Daoy (cell line): ENCODE measurements around the gene SRSF8. TPM values are rescaled to one million over a fixed set of nuclear protein-coding genes. Genes with fewer than 3 reads are reported as not detected.

Source experiments
- DNase-seq: peaks from one replicate; pipeline ENCODE4 v3.0.0-alpha.2; 2015; ENCODE audit warnings: low read depth
- total RNA-seq: library from RNA; depleted of rRNA; stranded (reverse); fragments of >200 nt; shearing (Covaris generic); gene quantifications from 2 replicates; pipeline ENCODE4 v1.2.3, GENCODE V29; 2014

The SRSF8 gene
- total RNA-seq, 1 experiment from 2014 or later: 11.1 TPM

DNA sequence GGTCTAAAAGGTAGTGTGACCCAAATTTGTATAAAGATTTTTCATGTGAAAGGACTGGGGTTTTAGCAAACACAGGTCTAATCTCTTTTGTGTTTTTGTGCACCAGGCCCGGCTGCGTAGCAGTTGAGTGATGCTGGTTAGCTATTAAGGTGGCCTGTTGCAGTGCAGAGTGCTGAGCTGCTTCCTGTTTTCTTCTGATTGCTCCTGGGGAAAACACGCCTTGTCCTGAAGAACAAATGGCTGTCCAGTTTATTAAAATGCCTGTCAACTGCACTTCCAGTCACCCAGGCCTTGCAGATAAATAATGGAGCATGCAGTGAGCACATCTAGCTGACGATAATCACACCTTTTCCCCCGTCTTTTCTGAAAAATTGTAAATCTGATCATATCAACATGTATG is 1.8 kb downstream of the SRSF8 start:
- DNase-seq: peak; percentile 85

DNA sequence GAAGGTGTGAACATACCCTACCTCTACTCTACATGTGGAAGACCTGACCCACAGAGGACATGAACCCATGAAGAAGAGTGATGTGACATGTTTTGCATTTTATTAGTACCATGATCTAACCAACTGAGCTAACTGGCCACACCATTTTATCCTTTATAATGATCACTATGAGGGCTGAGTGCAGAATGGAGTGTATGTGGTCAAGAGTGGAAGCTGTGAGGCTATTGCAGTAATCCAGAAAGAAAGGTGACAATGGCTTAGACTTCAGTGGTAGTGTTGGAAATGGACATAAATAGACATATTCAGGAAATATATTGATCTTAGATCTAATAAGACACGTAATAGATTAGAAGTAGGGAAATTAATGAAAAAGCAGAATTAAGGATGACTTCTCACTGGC is 3.8 kb downstream of the SRSF8 start:
- DNase-seq: no peak

DNA sequence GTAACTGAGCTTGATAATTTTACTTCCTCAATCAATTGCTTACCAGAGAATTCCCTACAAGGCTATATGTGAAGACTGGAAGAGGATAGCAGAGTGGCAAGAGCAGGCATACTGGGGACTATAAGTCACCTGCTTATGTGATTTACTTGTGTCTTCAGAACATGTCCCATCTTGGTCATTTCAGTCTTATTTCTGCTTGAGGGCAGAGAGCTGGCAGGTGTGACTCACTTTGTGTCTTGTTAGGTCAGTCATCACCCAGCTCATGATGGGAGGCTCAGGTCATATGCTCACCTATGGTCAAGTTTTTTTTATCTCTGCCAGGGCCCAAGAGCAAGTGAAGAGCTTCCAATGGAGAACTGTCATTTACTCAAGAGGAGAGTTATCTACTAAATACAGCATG is 6.2 kb downstream of the SRSF8 start:
- DNase-seq: no peak

DNA sequence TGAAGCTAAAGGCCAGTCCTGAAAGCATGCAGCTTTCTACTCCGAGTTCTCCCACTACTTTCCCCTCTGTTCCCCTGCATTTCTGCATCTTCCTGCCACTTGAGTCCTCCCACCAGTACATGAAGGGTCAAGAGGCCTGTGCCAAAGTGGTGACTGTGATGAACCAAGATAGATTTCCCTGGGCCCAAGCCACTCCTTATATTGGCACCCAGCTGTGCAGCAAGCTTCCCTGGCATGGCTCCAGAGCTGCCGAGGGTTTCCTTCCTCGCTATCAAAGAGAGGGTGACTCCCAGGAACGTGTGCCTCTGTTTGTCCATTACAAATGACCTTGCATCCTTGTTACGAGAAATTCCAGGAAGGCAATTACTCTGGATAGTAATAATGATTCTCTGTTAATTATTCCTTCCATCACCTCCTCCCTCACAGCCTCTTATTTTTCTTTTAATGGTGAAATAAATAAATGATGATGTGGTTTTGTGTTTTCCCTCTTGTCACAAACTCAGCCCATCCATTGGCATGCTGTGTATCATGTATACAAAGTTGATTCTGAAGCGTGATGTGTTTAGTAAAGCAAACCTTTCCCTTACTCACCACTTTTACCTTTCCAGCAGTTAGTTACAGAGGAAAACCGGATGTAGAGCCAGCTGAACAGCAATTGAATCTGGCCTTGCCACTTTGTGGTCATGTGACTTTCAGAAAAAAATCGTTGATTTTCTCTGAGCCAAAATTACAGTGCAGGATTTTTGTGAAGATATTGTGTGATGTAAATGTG is 8.3 kb downstream of the SRSF8 start:
- DNase-seq: peak; percentile 41

DNA sequence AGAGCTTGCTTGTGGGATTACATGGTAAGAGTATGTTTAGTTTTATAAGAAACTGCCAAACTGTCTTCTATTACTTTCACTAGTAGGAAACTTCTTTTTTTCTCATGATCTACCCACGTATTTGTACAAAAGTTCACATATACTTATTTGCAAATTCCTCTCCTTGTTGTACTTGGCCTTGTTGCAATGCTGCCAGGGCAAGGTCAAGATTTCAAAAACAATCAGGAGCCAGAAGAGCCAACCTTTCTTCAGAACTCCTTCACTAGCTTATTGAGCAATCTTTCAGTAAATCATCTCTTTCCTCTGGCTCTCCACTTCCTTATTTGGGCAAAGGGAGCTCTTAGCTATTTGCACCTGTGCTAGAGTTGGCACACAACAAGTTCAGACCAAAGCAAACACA is 9.7 kb downstream of the SRSF8 start:
- DNase-seq: no peak

DNA sequence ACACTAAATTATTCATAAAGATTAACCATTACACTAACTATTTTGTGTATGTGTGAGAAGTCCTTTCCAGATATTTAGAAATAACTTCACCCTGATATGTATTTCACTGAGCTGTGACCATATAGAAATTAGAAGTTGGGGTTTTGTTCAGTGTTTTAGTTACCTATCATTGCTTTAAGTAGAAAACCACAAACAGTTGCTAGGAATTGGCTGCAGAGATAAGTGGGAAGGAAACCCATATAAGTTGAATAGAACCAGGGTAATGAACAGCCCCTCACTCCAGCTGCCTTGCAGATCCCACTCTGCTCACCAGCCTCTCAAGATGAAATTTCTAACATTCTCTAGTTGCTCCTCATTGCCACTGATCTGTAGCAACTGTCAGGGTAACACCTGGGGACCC is 10.3 kb downstream of the SRSF8 start:
- no peak for DNase-seq

DNA sequence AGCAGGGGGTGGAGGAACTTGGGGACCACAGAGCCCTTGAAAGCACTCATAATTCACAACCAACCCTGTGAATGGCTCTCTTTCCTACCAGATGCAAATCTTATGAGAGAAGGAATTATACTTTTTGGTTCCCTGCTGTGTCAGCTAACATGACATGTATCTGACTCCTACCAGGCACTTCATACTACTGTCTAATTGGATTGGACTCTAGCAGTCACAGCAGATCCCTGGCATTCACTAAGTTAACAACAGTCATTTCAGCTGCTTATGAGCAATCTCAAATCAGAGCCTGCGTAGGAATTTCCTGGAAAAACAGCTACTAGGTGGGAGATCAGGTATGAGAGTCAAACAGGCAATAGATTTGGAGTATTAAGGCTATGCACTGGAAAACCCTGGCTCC is 11.8 kb downstream of the SRSF8 start:
- no peak for DNase-seq

DNA sequence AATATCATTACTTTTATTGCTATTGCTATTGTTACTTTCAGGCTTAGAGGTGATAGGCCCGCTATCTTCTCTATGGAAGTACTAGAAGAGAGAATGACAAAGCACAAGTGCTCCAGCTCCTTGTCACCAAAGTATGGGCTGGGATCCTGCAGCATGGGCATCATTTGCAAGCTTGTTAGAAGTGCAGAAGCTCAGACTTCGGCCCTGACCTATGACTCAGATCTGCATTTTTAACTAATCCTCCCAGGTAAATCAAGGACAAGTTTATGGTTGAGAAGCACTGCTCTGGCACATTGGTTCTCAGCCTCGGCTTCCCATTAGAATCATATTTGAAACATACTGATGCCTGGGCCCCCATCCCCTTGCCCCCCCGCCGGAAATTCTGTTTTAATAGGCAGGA is 14.3 kb downstream of the SRSF8 start:
- DNase-seq: no peak

DNA sequence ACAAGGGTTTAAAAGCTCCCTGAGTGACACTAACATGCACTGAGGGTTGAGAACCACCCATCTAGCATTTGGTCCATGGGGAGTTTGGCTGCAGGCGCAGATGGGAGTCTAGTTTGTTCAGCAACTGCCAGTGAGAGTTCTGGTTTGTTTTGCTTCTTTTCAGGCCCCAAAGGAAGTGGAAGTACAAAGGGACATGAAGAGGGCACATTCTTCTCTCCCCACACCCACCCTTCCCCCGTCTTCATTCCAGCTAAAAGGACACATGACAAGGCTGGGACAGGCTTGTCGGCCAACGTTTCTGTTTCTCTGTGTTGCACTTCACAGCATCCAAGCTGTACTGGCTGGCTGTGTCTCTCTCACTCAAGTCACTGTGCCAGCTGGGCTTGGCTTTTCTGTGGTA is 14.7 kb downstream of the SRSF8 start:
- no peak for DNase-seq

DNA sequence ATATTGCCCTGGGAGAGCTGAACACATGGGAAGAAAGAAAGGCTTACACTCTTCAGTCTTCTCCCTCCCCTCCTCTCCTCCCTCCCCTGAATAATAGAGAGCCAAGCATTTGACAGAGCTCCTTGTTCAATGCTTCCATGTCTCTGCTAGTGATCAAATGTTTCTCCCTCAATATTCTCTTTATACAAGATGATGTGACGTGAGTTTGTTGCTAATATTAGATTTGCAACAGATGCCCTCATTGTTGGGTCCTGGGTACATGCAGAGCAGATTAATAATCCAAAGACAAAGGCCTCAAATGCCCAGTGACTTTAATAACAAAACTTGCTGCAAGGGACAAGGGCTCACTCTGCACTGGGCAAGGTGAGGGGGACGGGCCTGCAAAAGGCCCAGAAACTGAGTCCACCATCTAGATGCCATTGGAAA is 15.9 kb downstream of the SRSF8 start:
- DNase-seq: no peak

DNA sequence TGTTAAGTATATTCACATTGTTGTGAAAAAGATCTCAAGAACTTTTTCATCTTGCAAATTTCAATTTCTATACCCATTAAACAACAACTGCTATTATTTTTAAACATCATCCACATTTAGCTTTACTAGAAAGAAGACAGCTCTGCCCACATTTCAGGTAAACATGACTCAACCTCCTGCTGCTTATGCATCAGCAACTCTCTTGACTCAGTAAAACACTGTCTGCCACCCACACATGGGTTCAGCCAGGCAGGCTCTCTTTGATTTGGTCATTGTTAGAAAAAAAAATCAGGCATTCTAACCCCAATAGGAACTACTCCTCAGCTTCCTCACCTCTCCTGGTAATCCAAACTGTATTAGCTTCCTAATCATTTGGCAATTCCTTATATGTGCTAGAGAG is 17.8 kb downstream of the SRSF8 start:
- DNase-seq: peak; percentile 42

DNA sequence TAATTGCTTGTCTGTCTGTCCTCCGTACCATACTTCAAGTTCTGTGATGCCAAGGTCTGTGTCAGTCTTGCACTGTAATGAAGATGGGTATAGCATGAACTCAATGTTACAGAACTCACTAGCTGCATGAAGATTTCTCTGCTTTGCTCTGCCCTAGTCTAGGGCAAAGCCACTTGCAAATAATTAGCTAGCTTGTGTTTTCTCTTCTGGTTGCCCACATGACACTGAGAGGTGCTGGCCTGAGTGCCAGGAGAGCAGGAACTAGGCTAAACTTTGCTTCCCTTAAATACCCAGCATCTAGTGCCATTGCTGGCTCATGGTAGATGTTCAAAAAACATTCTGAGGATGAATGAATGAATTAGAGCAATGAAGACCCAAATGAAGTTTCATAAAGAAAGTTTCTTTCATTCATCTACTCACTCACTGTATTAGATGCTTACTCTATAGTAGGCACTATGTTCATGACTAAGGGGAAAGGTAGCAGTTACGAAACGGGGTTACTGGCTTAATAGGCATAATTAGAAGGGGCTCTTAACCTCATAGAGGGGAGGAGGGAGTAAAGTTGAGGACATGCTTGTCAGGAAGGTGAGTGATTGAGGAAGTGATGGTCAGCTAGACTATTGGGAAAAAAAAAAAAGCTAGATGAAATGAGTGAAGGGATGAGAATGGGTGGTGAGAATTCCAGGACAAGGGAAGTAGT is 18.5 kb downstream of the SRSF8 start:
- no peak for DNase-seq

DNA sequence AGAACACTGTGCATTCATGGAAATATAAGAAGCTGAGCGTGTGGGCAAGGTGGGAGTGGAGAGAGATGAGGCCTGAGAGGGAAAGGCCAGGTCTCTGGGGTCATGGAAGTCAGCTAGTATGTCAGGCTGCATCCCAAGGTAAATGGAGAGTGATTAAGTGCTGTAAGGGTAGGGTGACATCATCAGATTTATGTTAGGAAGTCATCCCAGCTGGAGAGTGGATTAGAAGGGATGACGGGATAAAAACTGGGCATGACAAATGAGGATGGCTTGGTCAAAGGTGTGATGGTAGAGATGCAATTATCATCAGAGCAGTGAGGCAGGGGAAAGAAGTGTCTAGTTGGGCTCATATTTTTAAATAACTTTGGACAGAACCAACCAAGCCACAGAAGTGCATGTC is 19.4 kb downstream of the SRSF8 start:
- no peak for DNase-seq

DNA sequence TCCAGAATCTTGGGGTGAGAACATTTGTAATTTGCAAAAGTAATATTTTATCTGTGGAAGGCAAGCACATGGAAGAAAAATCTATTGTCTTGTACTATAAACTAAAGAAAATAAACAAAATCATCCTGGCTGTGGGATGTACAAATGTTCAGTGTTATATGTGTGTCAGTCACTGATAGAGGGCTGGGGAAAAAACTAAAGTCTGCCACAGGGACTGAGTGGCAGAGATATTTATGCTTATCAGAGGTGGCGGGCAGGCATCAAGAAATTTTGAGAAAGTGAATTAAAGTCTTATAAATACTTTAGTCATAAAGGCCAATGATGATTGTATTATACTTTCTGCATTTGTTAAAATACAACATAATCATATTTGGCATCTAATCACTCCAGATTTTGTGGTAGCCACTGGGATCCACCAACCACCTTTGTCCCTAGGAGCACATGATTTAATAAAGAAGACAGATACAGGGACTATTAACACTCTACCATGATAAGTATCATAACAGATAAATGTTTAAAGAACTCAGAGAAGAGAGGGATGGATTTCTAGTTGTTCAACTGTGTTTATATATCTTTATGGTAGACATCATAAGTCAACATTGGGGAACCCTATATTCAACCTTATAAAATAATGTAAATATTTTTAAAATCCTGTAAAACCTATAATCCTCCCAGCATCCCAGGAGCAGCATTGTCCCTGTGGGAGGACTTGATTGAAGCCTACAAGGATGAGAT is 20.3 kb downstream of the SRSF8 start:
- DNase-seq: no peak

DNA sequence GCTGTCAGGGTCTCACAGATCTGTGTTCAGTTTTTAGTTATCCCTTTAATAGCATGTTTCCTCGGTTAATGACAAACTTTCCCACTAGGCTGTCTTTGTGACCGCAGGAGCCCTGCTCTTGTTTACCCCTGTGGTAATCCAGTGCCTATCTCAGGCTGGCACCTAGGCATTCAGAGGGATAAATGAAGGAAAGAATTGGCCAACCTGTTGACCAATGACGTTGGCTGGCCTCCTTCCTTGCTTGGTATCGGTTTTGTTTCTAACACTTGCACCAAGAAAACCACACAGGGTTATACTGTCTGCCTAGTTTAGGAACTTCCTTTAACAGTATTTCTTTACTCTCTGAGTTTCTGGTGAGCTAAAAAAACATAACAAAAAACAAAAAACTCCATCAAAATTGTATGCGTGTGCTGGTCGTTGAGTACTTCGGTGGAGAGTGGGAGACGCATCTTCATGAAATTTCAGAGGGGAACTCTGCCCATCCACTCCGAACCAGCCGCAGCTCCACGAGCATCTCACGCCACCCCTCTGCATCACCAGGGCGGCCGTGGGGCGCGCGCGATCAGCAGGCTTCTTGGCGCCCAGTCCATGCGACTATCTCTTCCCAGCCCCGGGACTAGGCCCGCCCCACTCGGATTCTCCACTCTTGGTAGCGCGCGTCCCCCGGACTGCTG is 22.4 kb downstream of the SRSF8 start:
- DNase-seq: no peak

DNA sequence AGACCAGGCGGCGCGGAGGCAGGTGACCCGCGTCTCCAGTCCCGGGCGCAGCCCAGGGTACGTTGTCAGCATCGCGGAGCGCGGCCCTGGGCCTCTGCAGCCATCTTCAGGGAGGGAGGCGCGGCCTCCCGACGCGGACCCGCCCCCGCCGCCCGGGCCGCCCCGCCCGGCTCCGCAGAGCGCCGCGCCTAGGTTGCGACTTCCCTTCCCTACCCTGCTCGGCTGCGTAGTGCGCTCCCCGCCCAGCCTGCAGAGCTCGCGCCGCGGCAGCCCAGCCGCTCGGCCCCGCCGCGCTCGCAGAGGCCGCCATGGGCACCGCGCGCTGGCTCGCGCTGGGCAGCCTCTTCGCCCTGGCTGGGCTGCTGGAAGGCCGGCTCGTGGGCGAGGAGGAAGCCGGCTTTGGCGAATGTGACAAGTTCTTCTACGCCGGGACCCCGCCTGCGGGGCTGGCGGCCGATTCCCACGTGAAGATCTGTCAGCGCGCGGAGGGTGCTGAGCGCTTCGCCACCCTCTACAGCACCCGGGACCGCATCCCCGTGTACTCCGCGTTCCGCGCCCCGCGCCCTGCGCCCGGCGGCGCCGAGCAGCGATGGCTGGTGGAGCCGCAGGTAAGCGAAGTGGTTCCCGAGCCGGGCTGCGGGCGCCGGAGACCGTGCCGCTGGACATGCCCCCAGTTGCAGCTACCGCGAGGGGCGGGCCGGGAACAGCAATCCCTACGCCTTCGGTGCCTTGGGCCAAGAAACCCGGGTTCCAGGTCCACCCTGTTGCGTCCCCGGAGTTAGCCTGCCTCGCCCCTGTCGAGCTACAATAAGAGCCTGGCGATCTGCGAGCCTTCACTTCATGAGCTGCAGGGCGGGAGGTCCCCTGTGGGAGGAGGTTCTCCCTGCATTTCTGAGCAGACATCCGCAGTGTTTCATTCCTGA is 23.2 kb downstream of the SRSF8 start, which contains the start of gene ENDOD1:
ENDOD1 (plus strand) TSS at position 227 of the 923 bp plus-strand sequence; CDS start at position 309, 82 bp downstream.
- DNase-seq: peak; percentile 90

DNA sequence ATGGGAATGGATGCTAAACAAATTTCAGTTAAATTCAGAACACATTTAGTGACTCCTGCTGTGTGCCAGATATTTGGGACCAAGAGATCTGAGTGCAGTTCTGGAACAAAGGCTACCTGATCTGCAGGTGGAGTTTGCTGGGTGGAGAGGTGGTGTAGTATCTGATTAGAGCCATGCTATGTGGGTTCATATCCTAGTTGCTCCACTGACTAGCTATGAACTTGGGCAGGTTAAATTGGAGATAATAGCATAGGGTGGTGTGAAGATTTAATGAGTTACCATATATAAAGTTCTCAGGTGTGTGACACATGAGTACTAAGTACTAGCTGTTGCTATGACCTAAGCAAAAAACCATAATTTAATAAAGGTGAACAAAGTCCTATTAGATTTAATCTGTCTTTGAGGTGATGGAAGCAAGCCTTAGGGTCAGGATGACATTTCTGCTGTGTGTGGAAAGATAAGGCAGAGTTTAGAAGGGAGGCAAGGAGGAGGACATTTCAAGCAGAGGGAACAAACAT is 25.0 kb downstream of the SRSF8 start:
- DNase-seq: no peak

DNA sequence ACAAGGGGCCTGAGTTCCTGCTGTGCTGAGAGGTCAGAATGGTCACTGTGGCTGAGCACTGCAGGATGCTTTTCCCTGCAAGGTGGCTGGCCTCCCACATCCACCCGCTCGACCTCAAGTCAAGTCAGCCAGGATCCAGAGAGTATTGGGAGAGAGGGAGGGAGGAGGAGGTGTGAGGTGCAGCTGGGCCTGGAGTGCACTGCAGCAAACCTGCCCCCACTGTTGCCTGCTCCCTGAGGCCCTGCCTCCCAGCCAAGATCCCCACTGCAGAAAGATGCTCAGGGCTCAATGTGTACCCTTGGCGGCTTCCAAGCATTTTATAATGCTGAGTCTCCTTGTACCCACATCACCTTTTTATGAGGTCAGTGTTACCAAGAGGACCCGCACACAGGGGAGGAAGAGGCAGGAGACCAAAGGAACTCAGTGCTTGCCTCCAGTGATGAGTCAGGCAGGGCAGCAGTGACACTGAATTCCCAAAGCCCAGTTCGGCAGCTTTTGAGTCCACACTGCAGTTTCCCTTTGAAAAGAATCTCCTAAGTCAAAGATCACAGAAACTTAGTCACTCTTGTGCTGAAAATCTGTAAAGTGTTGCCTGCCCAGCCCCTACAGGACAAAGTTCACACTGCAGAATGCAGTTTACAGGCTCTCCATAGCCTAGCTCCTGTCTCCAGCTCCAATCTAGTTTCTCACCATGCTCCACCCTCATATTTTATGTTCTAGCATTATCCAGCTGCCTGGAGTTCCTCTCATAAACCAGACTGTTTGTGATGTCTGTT is 26.0 kb downstream of the SRSF8 start:
- peak; percentile 49 for DNase-seq

DNA sequence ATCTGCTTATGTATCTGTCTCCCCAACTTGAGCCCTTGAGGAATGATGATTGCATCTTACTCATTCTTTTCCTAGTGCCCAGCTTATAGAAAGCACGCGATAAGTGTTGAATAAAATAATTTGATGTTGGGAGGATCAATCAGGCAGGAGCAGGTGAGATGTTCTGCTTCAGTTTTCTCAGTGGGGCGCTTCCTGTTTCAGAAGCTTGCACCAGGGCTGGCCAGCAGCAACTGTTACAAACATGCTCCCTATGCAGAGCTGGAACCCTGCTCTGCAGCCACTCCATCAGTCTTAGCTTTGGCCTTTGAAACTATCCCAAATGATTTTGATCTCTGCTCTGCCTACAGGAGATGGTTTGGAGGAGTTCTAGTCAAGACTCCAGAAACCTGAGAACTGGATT is 26.8 kb downstream of the SRSF8 start:
- DNase-seq: no peak
